Right lobe of liver (tissue), 6 donors: ENCODE data around the gene AKNA. TPM values are rescaled to one million over a fixed set of nuclear protein-coding genes. Genes with fewer than 3 reads are reported as not detected.

Experiments used
- ATAC-seq, 4 donors: fragments of 200-7000 bp; cut with Tn5 transposase; one replicate each; pipeline ENCODE4 v1.9.1; 2020; ENCODE audit warnings: mild to moderate bottlenecking in 4 of 4, moderate library complexity in 4 of 4
- DNase-seq, 3 donors: peaks; one replicate each; pipeline ENCODE4 v3.0.0-alpha.2; 2020
- H3K27ac ChIP-seq, 3 donors: fragments of 200-600 bp; one replicate each; pipeline ENCODE4 v1.8.0; 2022
- H3K27me3 ChIP-seq, 2 donors: fragments of 200-600 bp; one replicate each; pipeline ENCODE4 v1.8.0; 2022
- H3K36me3 ChIP-seq, 4 donors: fragments of 200-600 bp; sonication (generic) in 1 of 4; one replicate each; pipeline versions ENCODE4 v1.5.1 to v1.8.0; 2017 to 2022; ENCODE audit warnings: control low read depth in 1 of 4
- H3K4me1 ChIP-seq, 4 donors: fragments of 200-600 bp; sonication (generic) in 1 of 4; one replicate each; pipeline versions ENCODE4 v1.5.1 to v1.8.0; 2017 to 2022; ENCODE audit warnings: control low read depth in 1 of 4
- H3K4me3 ChIP-seq, 3 donors: fragments of 200-600 bp; one replicate each; pipeline ENCODE4 v1.8.0; 2022
- H3K9me3 ChIP-seq, 4 donors: fragments of 200-600 bp; sonication (generic) in 1 of 4; one replicate each; pipeline versions ENCODE4 v1.5.1 to v1.8.0; 2017 to 2022; ENCODE audit warnings: control low read depth in 1 of 4
- CTCF ChIP-seq, 4 donors: fragments of 200-600 bp in 3 of 4; fragments of 450-650 bp in 1 of 4; IDR thresholded peaks; one replicate each; pipeline versions ENCODE4 v1.5.1 to v1.8.0; 2016 to 2022; ENCODE audit warnings: antibody characterized with exemption in 4 of 4, mild to moderate bottlenecking in 2 of 4
- POLR2A ChIP-seq: fragments of 450-650 bp; IDR thresholded peaks from one replicate; pipeline ENCODE4 v1.6.1; 2017; ENCODE audit warnings: antibody characterized with exemption, mild to moderate bottlenecking
- WGBS: methylation state at CpG from one replicate; pipeline ENCODE4 v1.1.6; 2018; ENCODE audit warnings: low coverage, low lambda C conversion rate; ENCODE audit not compliant: insufficient coverage; ENCODE audit errors: missing lambda C conversion rate; 5-methylcytosine and 5-hydroxymethylcytosine counted together
- intact Hi-C, 2 donors: fragments of 100-400 bp; cut with DNase I; formaldehyde crosslinking; loops; one replicate each; pipeline versions ENCODE4 v1.11.2 to v1.14.1; 2022
- total RNA-seq, 6 experiments: library from RNA; depleted of rRNA in 2 of 6; stranded (reverse); fragments of >200 nt in 2 of 6; fragmentation: NEBNext Ultra II Directional in 3 of 6; extraction: Animal tissue kit (Norgen Biotek cat#: 25700) in 3 of 6; gene quantifications; one replicate each; pipeline versions ENCODE4 v1.1.0 to v1.2.4, GENCODE V29; 2016 to 2023
- donor health status: DM: no; HTN: yes; CAD: no.
- donor health status: DM: no; HTN: no; CAD: no.
- donor health status: DM: no; HTN: no; CAD: no.
- donor health status: DM: no; HTN: yes; CAD: no.
- donor health status: DM: no; HTN: yes; CAD: no.

AKNA gene
- total RNA-seq, 6 experiments from 2014 or later = 4.7 to 15.1 (median 9.8) TPM

- TF ChIP-seq POLR2A (no peak), CTCF (IDR thresholded peaks at IDR 0.05) (no peak)
- peak in 2 of 3 donors; percentile 40 for DNase-seq
- Histone ChIP-seq H3K9me3 (no peaks in the 10 kb centered on the region), H3K27me3 (no peaks in the 10 kb centered on the region), H3K27ac (no peak overlapping the region), H3K4me1 (no peaks in the 10 kb centered on the region), H3K36me3 (peaks cover 0 to 6% (median 0%) of the 10 kb centered on the region in 4 donors), H3K4me3 (no peak overlapping the region)
- intact Hi-C loops = loop anchor here in 1 of 2 donors (5.0 kb wide), 1 partner anchor 188 kb away; the partner anchor contains the start of gene KIF12
- ATAC-seq = no peak
- 81% methylated on average over 18 of the region's 20 CpGs for WGBS
Observed at GRCh38 chr9:114285166-114285867, 102.5 kb downstream of the AKNA start.

GRCh38 chr9:114284316-114285060, 103.3 kb downstream of the AKNA start:
- no peaks in the 10 kb centered on the region for H3K9me3 ChIP-seq
- DNase-seq (peak in 2 of 3 donors; percentile 37 to 38), ATAC-seq (no peak)
- H3K4me1 ChIP-seq = no peaks in the 10 kb centered on the region
- intact Hi-C loops = loop anchor here in 1 of 2 donors (5.0 kb wide), 1 partner anchor 187 kb away; the partner anchor contains the start of gene KIF12
- H3K27me3 ChIP-seq = no peaks in the 10 kb centered on the region
- H3K36me3 ChIP-seq = peaks cover 0 to 6% (median 0%) of the 10 kb centered on the region in 4 donors
- no peak overlapping the region for H3K27ac ChIP-seq
- WGBS = 90% methylated on average over 4 of the region's 11 CpGs
- H3K4me3 ChIP-seq = no peak overlapping the region
- TF ChIP-seq CTCF (IDR thresholded peaks at IDR 0.05) (no peak), POLR2A (no peak)

Other genes with a start within 250 kb of the AKNA start
- 10 to 100 TPM; 11.8 to 51.9 (median 29.3) TPM for gene COL27A1, start 232.4 kb downstream of the AKNA start, total RNA-seq
- over 10,000 TPM; 11,577 to 28,471 (median 22,756) TPM for gene ORM1, start 64.9 kb downstream of the AKNA start, total RNA-seq
- gene ORM2, start 58.1 kb downstream of the AKNA start, total RNA-seq = 1,000 to 10,000 TPM; 3,162 to 5,107 (median 3,869) TPM
- 1 to 10 TPM; 2.1 to 3.7 (median 2.7) TPM for gene WHRN, start 117.5 kb upstream of the AKNA start, total RNA-seq
- 100 to 1,000 TPM in 2 of 6 experiments, 10 to 100 TPM in 4; 31.0 to 155 (median 49.1) TPM for gene ATP6V1G1, start 199.8 kb upstream of the AKNA start, total RNA-seq
- 1 to 10 TPM; 3.4 to 6.5 (median 5.2) TPM for gene TMEM268, start 223.3 kb upstream of the AKNA start, total RNA-seq